Mucosa of gallbladder (tissue), 1 donor: ENCODE measurements around the gene IL1RAPL2. TPM values are rescaled to one million over a fixed set of nuclear protein-coding genes. Genes with fewer than 3 reads are reported as not detected.
A peak's percentile ranks its signal among the peaks of the same experiment; 100 is the strongest.
"Not testable (repeated sequence)": the region's sequence is repeated elsewhere in the genome, so short reads cannot be mapped to it uniquely, and the experiment has no call there.

Experiments used
- DNase-seq: peaks from one replicate; pipeline ENCODE4 v3.0.0-alpha.2; 2020; ENCODE audit warnings: low spot score
- total RNA-seq: library from RNA; stranded (reverse); gene quantifications from one replicate; pipeline ENCODE4 v1.2.1, GENCODE V29; 2021
- donor health status: DM: no; HTN: no; CAD: no.

Gene IL1RAPL2
- total RNA-seq, 1 donor from 2014 or later = 0.35 TPM

GRCh38 chrX:105167233-105167632 lies 601.2 kb downstream of the IL1RAPL2 start:
- no peak for DNase-seq

GRCh38 chrX:105168577-105168976 lies 602.6 kb downstream of the IL1RAPL2 start:
- no peak for DNase-seq

- DNase-seq = no peak
These were observed 607.1 kb downstream of the IL1RAPL2 start for GRCh38 chrX:105173071-105173470.

- DNase-seq = no peak
These were observed 613.6 kb downstream of the IL1RAPL2 start for GRCh38 chrX:105179644-105180043.

GRCh38 chrX:105189093-105189492 lies 623.1 kb downstream of the IL1RAPL2 start:
- no peak for DNase-seq

- DNase-seq = peak; percentile 29
These were observed 624.4 kb downstream of the IL1RAPL2 start for GRCh38 chrX:105190252-105190853.

- DNase-seq = peak; percentile 12
These were observed 625.9 kb downstream of the IL1RAPL2 start for GRCh38 chrX:105191878-105192277.

GRCh38 chrX:105209406-105209805 lies 643.4 kb downstream of the IL1RAPL2 start:
- no peak for DNase-seq

GRCh38 chrX:105210258-105210657 lies 644.3 kb downstream of the IL1RAPL2 start:
- no peak for DNase-seq

GRCh38 chrX:105211066-105211575 lies 645.1 kb downstream of the IL1RAPL2 start:
- no peak for DNase-seq

- DNase-seq = no peak
These were observed 653.7 kb downstream of the IL1RAPL2 start for GRCh38 chrX:105219454-105220401.

GRCh38 chrX:105220636-105221035 lies 654.6 kb downstream of the IL1RAPL2 start, which contains the start of gene TEX13A:
TEX13A (minus strand) TSS chrX:105220694; CDS start chrX:105220397, 297 bp downstream.
- DNase-seq = no peak

- no peak for DNase-seq
These were observed 655.4 kb downstream of the IL1RAPL2 start for GRCh38 chrX:105221374-105221773.

- no peak for DNase-seq
These were observed 660.5 kb downstream of the IL1RAPL2 start for GRCh38 chrX:105226499-105226898.

GRCh38 chrX:105228602-105229001 lies 662.6 kb downstream of the IL1RAPL2 start:
- no peak for DNase-seq

GRCh38 chrX:105229146-105229545 lies 663.1 kb downstream of the IL1RAPL2 start:
- no peak for DNase-seq

GRCh38 chrX:105237407-105237806 lies 671.4 kb downstream of the IL1RAPL2 start:
- DNase-seq = not testable (repeated sequence)

- no peak for DNase-seq
These were observed 675.1 kb downstream of the IL1RAPL2 start for GRCh38 chrX:105241056-105241455.

- DNase-seq = no peak
These were observed 694.5 kb downstream of the IL1RAPL2 start for GRCh38 chrX:105260291-105261043.

- DNase-seq = no peak
These were observed 697.2 kb downstream of the IL1RAPL2 start for GRCh38 chrX:105263171-105263570.

GRCh38 chrX:105263801-105264200 lies 697.8 kb downstream of the IL1RAPL2 start:
- no peak for DNase-seq

- no peak for DNase-seq
These were observed 699.1 kb downstream of the IL1RAPL2 start for GRCh38 chrX:105265093-105265492.
